ENCODE measurements around the gene PRKCA.

DNA sequence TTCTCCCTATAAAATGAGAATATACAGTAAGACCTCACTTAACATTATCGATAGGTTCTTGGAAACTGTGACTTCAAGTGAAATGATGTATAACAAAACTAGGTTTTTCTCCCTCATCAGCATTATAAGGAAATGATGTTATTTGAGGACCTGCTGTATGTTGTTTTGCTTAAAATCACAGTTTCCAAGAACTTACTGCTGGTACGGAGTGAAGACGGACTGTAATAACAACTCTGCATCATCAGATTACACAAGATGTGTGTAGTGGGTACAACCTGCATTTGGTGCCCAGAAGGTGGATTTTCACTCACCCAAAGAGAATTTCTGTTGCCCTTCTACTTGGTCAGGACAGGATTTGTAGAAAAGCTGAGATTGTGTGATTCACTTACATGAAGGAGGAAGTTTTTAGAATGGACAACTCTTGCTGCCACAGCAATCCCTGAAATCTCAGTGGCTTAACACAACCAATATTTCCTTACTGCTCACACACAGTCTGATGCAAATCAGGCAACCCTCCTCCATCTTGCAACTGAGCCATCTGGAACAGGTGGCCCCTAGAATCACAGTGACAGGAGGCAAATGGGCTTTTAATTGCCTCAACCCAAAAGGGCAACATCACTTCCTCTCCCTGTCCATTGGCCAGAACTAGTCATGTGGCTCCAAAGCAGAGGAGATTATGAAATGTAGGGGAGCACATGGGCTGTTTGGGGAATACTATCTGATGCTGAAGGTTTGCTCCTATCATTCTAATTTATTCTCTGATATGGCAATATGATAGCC is 464.9 kb downstream of the PRKCA start:
- no peak for TF ChIP-seq ZFP30 (CRISPR knock-in tag; IDR thresholded peaks at IDR 0.05)
- TF ChIP-seq, protein P1, sequence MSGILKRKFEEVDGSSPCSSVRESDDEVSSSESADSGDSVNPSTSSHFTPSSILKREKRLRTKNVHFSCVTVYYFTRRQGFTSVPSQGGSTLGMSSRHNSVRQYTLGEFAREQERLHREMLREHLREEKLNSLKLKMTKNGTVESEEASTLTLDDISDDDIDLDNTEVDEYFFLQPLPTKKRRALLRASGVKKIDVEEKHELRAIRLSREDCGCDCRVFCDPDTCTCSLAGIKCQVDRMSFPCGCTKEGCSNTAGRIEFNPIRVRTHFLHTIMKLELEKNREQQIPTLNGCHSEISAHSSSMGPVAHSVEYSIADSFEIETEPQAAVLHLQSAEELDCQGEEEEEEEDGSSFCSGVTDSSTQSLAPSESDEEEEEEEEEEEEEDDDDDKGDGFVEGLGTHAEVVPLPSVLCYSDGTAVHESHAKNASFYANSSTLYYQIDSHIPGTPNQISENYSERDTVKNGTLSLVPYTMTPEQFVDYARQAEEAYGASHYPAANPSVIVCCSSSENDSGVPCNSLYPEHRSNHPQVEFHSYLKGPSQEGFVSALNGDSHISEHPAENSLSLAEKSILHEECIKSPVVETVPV (CRISPR knock-in tag; IDR thresholded peaks at IDR 0.05): no peak
- TF ChIP-seq ZFP3 (CRISPR knock-in tag; IDR thresholded peaks at IDR 0.05): no peak
- TF ChIP-seq ZNF70 (CRISPR knock-in tag; IDR thresholded peaks at IDR 0.05): no peak
